IPS-15b (cell line): Measurements from ENCODE around the gene OGG1.
A peak's percentile ranks its signal among the peaks of the same experiment; 100 is the strongest.

Experiments
- H3K27me3 ChIP-seq: one replicate; pipeline ENCODE4 v1.6.1; 2013; ENCODE audit warnings: low read length; ENCODE audit not compliant: control insufficient read depth, insufficient read depth
- H3K36me3 ChIP-seq: one replicate; pipeline ENCODE4 v1.6.1; 2013; ENCODE audit warnings: low read length; ENCODE audit not compliant: control insufficient read depth, insufficient read depth
- H3K4me1 ChIP-seq: one replicate; pipeline ENCODE4 v1.6.1; 2013; ENCODE audit warnings: mild to moderate bottlenecking, low read length; ENCODE audit not compliant: control insufficient read depth, insufficient read depth
- H3K4me3 ChIP-seq: one replicate; pipeline ENCODE4 v1.5.1; 2013; ENCODE audit warnings: low read depth, low read length
- H3K9ac ChIP-seq: one replicate; pipeline ENCODE4 v1.6.1; 2013; ENCODE audit warnings: low read depth, mild to moderate bottlenecking, low read length
- H3K9me3 ChIP-seq: one replicate; pipeline ENCODE4 v1.6.1; 2013; ENCODE audit warnings: mild to moderate bottlenecking, low read length; ENCODE audit not compliant: control insufficient read depth, insufficient read depth

OGG1 gene

GRCh38 chr3:9715764-9716437 lies 33.9 kb upstream of the OGG1 start:
- no peak overlapping the region for H3K9ac ChIP-seq
- no peak overlapping the region for H3K4me3 ChIP-seq
- no peaks in the 10 kb centered on the region for H3K4me1 ChIP-seq
- no peaks in the 10 kb centered on the region for H3K9me3 ChIP-seq
- no peaks in the 10 kb centered on the region for H3K36me3 ChIP-seq
- H3K27me3 ChIP-seq: no peaks in the 10 kb centered on the region

- no peak overlapping the region for H3K9ac ChIP-seq
- H3K4me3 ChIP-seq: no peak overlapping the region
These were observed 32.8 kb upstream of the OGG1 start for GRCh38 chr3:9716801-9717555.

GRCh38 chr3:9717563-9717962 lies 32.2 kb upstream of the OGG1 start:
- H3K9me3 ChIP-seq: no peaks in the 10 kb centered on the region
- H3K4me3 ChIP-seq: no peak overlapping the region
- H3K27me3 ChIP-seq: no peaks in the 10 kb centered on the region
- H3K4me1 ChIP-seq: no peaks in the 10 kb centered on the region
- no peak overlapping the region for H3K9ac ChIP-seq
- H3K36me3 ChIP-seq: no peaks in the 10 kb centered on the region

More at GRCh38 chr3:9716801-9717555, 32.8 kb upstream of the OGG1 start:
- H3K27me3 ChIP-seq: no peaks in the 10 kb centered on the region
- no peaks in the 10 kb centered on the region for H3K36me3 ChIP-seq
- no peaks in the 10 kb centered on the region for H3K9me3 ChIP-seq
- no peaks in the 10 kb centered on the region for H3K4me1 ChIP-seq

GRCh38 chr3:9718118-9718517 lies 31.6 kb upstream of the OGG1 start:
- H3K36me3 ChIP-seq: no peaks in the 10 kb centered on the region
- H3K27me3 ChIP-seq: no peaks in the 10 kb centered on the region
- H3K9me3 ChIP-seq: no peaks in the 10 kb centered on the region
- no peak overlapping the region for H3K9ac ChIP-seq
- H3K4me3 ChIP-seq: no peak overlapping the region
- no peaks in the 10 kb centered on the region for H3K4me1 ChIP-seq

GRCh38 chr3:9721015-9721699 lies 28.6 kb upstream of the OGG1 start:
- no peaks in the 10 kb centered on the region for H3K27me3 ChIP-seq
- H3K36me3 ChIP-seq: no peaks in the 10 kb centered on the region
- H3K4me3 ChIP-seq: no peak overlapping the region
- H3K4me1 ChIP-seq: peaks cover 2% of the 10 kb centered on the region
- no peak overlapping the region for H3K9ac ChIP-seq
- H3K9me3 ChIP-seq: no peaks in the 10 kb centered on the region

GRCh38 chr3:9721700-9722060 lies 28.1 kb upstream of the OGG1 start:
- H3K4me3 ChIP-seq: no peak overlapping the region
- H3K9ac ChIP-seq: no peak overlapping the region
- H3K4me1 ChIP-seq: peaks cover 2% of the 10 kb centered on the region
- no peaks in the 10 kb centered on the region for H3K9me3 ChIP-seq
- H3K27me3 ChIP-seq: no peaks in the 10 kb centered on the region
- no peaks in the 10 kb centered on the region for H3K36me3 ChIP-seq

GRCh38 chr3:9725775-9726515 lies 23.8 kb upstream of the OGG1 start:
- Histone ChIP-seq H3K27me3 (no peaks in the 10 kb centered on the region), H3K4me3 (no peak overlapping the region)

GRCh38 chr3:9727041-9727595 lies 22.6 kb upstream of the OGG1 start:
- Histone ChIP-seq H3K9ac (no peak overlapping the region), H3K9me3 (no peaks in the 10 kb centered on the region), H3K27me3 (no peaks in the 10 kb centered on the region), H3K4me1 (peaks cover 2% of the 10 kb centered on the region), H3K4me3 (peak overlapping the region; percentile 39), H3K36me3 (no peaks in the 10 kb centered on the region)

More at GRCh38 chr3:9725775-9726515, 23.8 kb upstream of the OGG1 start:
- Histone ChIP-seq H3K4me1 (peaks cover 2% of the 10 kb centered on the region), H3K36me3 (no peaks in the 10 kb centered on the region), H3K9me3 (no peaks in the 10 kb centered on the region), H3K9ac (no peak overlapping the region)

GRCh38 chr3:9727743-9728142 lies 22.0 kb upstream of the OGG1 start:
- Histone ChIP-seq H3K4me3 (no peak overlapping the region), H3K27me3 (no peaks in the 10 kb centered on the region), H3K9ac (no peak overlapping the region), H3K4me1 (peaks cover 5% of the 10 kb centered on the region), H3K9me3 (no peaks in the 10 kb centered on the region), H3K36me3 (no peaks in the 10 kb centered on the region)

- H3K9ac ChIP-seq: no peak overlapping the region
- H3K27me3 ChIP-seq: no peaks in the 10 kb centered on the region
- H3K9me3 ChIP-seq: no peaks in the 10 kb centered on the region
- H3K4me3 ChIP-seq: no peak overlapping the region
- peaks cover 4% of the 10 kb centered on the region for H3K4me1 ChIP-seq
- H3K36me3 ChIP-seq: peaks cover under 1% of the 10 kb centered on the region
These were observed 20.3 kb upstream of the OGG1 start for GRCh38 chr3:9729419-9729818.

- H3K36me3 ChIP-seq: peaks cover 9% of the 10 kb centered on the region
- no peaks in the 10 kb centered on the region for H3K9me3 ChIP-seq
- H3K4me1 ChIP-seq: peaks cover 4% of the 10 kb centered on the region
- no peaks in the 10 kb centered on the region for H3K27me3 ChIP-seq
- peak overlapping the region; percentile 40 for H3K9ac ChIP-seq
- peak overlapping the region; percentile 61 for H3K4me3 ChIP-seq
These were observed 19.0 kb upstream of the OGG1 start for GRCh38 chr3:9730657-9731205.
